Eye (tissue), 1 donor: Measurements from ENCODE around the gene CRIP1.

Experiments used
- DNase-seq: peaks from one replicate; pipeline ENCODE4 v3.0.0-alpha.2; 2015

Gene CRIP1

GRCh38 chr14:105519946-105520698 is 33.4 kb downstream of the CRIP1 start:
- DNase-seq: no peak

GRCh38 chr14:105525326-105525725 is 38.6 kb downstream of the CRIP1 start:
- DNase-seq: no peak

DNA sequence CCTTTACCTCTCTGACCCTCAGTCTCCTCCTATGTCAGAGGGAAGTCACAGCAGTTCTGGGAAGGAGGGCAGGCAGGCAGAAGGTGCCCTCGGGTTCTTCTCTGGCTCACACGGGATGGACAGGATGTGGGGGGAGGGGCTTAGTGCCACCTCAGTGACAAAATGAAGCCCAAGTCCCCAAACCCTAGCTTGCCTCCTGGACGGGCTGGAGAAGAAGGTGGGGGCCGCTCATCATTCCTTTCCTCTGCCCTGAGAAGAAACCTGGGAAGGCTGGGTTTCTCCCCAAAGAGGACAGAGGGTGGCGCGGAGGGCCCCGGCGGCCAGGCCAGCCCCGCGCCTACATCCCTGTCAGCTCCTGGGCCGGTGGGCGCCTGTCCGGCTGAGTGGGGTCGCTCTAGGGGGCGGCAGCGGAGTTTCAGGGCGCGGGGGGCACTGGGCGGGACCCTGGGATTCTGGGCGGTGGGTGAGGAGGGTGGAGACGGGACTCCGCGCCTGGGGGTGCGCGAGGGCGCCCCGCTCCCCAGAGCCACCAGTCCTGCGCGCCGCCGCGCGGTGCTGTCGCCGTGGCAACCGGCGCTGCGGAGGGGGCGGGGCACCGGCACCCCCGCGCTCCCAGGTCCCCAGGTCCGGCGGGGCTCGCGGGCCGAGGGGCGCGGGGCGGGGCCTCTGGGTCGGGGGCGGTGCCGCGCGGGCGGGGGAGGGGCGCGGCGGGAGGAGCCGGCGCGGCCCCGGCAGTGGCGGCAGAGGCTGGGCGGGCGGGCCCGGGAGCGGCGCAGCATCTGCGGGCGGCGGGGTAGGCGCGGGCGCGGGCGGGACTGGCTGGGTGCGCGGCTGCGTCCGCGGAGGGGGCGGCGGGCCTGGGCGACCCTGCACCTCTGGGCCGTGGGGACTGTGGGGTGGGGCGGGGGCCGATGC is 39.4 kb downstream of the CRIP1 start, which contains the start of gene TMEM121:
TMEM121 (plus strand) TSS at position 723 of the 915 bp plus-strand sequence. CDS start 2,252 bp downstream, outside the sequence.
- DNase-seq: peak; percentile 59

DNA sequence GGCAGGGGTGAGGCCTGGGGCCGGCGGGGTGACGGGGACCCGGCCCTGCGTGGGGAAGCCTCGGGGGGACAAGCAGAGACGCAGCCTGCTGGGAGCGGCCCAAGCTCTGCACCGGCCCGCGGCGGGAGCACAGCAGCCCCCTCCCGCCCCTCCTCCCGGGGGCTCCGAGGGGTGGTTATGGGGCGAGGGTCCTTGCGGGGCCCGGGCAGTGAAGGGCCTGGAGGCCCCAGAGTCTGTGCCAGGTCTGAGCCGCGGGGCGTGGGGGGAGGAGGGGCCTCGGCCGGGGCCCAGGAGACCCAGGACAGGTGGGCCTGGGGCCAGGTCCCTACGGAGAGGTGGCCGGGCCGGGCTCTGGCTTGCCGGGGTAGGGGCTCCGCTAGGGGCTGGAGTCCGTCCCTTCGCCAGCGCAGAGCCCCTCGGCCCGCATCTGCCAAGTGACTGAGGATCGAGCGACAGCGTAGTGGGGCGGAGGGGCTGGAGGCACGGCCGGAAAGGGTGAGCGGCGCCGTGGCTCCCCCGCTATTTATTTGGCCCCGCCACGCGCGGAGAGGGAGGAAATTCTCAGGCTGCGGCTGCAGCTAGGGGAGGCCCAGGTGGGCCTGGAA is 40.2 kb downstream of the CRIP1 start:
- DNase-seq: peak; percentile 56

DNA sequence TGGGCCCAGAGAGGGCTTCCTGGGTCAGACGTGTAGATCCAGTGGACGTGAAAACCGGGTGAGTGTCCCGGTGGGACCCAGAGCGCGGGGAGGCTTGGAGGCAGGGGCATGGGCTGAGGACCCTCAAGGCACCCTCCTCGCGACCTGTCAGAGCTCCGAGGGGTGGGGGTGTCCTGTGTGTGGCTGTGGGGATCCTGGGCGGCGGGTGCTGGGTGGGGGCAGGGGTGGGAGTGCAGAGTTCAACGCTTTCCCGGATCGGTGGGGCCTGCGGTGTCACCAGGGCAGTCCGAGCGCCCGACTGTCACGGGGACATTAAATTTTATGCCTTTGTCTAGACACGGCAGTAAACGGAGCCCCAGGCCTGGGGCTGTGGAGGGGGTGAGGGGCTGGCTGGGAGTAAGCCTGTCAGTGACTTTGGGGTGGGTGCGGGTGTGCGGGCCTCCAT is 40.7 kb downstream of the CRIP1 start:
- DNase-seq: no peak

DNA sequence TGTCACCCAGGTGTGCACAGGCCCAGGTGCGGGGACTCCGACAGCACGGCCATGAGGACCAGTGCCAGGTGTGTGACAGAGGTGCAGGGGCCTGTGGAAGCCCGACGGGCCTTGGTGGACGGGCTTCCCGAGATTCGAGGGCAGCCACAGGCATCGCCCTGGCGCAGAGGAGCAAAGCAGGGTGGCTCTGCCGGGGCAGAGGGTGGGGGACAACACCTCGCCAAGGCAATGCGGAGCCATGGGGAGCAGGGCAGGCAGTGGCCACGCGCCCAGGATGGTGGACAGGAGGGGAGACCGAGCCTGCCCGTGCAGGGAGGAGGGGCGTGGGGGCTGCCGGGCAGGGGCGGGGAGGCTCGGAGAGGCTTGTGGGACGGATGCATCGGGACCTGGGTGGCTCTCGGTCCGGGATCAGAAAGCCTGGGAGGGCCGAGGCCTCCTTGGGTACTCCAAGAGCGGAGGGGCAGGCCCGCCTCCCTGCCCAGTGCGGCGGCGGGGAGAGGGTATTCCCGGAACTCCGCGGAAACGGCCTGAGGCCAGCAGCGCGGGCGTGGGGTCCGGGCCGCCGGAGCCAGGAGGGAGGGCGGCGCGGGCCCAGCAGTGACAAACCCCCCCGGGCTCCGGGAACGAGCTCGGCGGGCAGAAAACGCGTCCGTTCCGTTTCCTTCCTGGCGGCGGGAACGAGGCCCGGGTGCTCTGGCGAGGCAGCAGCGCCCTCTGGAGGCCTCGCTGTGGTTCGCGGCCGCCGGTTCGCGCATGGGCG is 41.3 kb downstream of the CRIP1 start:
- DNase-seq: peak; percentile 91

DNA sequence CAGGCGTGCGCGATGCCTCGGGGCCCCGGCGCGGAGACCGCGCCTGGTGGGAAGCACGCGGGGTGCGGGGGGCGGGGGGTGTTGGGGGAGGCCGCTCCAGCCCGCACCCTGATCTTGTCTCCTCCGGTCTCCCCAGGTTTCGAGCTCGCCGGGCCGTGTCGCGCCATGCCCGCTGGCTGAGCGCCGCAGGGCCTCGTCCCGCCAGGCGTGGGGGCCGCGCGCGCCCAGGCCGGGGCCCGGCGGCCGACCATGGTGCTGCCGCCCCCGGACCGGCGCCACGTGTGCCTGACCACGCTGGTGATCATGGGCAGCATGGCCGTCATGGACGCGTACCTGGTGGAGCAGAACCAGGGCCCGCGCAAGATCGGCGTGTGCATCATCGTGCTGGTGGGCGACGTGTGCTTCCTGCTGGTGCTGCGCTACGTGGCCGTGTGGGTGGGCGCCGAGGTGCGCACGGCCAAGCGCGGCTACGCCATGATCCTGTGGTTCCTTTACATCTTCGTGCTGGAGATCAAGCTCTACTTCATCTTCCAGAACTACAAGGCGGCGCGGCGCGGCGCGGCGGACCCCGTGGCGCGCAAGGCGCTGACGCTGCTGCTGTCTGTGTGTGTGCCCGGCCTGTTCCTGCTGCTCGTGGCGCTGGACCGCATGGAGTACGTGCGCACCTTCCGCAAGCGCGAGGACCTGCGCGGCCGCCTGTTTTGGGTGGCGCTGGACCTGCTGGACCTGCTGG is 42.1 kb downstream of the CRIP1 start:
- peak; percentile 64 for DNase-seq

DNA sequence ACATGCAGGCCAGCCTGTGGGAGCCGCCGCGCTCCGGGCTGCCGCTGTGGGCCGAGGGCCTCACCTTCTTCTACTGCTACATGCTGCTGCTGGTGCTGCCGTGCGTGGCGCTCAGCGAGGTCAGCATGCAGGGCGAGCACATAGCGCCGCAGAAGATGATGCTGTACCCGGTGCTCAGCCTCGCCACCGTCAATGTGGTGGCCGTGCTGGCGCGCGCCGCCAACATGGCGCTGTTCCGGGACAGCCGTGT is 42.6 kb downstream of the CRIP1 start:
- DNase-seq: no peak

DNA sequence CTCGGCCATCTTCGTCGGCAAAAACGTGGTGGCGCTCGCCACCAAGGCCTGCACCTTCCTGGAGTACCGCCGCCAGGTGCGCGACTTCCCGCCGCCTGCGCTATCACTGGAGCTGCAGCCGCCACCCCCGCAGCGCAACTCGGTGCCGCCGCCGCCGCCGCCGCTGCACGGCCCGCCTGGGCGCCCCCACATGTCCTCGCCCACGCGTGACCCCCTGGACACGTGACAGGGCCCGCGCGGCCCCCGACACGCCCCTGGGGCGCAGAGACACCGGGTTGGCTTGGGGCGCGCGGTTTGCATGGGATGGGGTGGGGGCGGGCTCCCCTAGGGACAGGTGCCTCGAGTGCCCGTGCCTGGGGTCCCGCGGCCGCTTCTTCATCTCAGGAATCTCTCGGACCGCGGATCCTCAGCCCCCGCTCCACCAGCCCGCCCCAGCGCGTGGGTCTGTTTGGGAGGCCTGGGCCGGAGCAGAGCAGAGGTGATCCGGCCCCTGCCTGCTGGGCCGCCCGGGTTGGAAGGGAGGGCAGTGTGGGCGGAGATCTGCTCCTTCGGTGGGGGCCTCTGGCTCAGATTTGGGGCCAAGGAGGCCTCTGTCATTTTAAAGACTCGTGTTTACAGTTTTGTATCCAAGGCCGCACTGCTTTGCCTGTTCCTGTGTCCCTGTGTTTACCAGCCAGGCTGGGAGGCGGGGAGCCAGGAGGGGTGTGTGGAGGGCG is 43.0 kb downstream of the CRIP1 start:
- DNase-seq: no peak

DNA sequence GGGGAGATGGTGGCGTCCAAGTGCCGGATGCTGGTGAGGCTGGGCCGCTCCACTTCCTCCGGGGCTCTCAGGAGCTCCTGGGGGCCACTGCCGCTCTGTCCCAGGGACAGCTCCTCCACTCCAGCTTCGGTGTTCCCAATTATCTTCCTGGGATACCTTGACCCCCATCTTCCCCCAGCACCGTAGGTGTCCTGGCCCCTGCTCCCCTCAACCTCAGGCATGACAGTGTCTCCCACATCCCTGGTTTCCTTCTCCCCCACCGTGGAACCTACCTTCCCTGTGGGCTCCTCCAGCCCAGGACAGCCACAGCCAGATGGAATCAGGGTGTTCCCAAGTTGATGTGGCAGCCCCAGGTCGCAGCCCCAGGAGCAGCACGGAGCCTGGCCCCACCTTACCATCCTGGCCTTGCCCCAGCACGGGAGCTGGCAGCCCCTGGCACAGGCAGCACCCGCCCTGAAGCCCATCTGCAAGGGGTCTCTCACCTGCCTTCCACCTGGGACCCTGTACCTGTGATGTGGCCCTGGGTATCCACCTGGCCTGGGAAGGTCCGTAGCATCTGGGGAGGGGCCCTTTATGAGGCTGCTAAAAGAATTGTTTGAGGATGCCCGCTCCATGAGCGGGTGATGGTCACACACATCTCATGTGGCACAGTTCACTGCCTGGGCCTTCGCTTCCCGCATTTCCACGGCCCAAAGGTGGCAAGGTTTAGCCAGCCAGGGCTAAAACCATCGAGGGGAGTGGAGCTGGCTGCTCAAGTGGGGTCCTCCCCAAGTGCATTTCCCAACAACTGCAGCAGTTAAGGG is 43.8 kb downstream of the CRIP1 start:
- no peak for DNase-seq

- no peak for DNase-seq
Observed at GRCh38 chr14:105531088-105531893, 44.6 kb downstream of the CRIP1 start.

- DNase-seq: no peak
Observed at GRCh38 chr14:105531894-105532623, 45.4 kb downstream of the CRIP1 start.

DNA sequence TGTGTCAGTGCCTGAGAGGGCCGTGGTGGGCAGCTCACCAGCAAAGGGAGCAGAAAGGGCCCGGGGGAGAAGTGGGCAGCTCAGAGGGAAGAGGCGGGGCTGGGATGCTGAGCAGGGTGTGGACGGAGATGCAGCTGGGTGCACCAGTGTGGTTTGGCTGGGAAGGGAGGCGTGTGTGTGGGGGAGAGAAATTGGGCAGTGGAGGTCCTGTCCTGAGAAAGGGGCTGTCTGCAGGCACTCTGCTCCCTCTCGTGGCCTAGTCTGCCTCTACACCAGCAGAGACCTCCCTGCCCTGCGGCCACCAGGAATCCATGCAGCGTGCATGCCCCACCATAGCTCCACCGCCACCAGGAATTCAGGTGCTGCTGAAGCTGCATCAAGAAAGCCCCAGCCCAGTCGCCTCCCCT is 46.1 kb downstream of the CRIP1 start:
- DNase-seq: peak; percentile 38

DNA sequence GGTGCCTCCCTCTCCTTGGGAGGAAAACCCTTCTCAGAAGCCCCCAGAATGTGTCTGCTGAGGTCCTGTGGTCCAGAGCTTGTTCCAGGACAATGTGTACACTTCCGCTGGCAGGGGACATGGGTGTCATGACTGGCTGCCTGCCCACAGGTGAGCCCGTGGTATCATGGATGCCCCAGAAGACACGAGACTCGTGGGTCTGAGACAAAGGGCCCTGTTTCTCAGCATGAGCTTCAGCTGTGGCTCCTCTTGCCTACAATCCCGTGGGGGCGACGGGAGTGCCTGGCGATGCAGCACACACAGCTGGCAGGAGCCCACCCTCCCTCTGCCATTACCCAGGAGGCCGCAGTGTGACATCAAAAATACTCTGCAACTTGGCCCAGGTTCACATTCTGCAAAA is 46.7 kb downstream of the CRIP1 start:
- DNase-seq: no peak

DNA sequence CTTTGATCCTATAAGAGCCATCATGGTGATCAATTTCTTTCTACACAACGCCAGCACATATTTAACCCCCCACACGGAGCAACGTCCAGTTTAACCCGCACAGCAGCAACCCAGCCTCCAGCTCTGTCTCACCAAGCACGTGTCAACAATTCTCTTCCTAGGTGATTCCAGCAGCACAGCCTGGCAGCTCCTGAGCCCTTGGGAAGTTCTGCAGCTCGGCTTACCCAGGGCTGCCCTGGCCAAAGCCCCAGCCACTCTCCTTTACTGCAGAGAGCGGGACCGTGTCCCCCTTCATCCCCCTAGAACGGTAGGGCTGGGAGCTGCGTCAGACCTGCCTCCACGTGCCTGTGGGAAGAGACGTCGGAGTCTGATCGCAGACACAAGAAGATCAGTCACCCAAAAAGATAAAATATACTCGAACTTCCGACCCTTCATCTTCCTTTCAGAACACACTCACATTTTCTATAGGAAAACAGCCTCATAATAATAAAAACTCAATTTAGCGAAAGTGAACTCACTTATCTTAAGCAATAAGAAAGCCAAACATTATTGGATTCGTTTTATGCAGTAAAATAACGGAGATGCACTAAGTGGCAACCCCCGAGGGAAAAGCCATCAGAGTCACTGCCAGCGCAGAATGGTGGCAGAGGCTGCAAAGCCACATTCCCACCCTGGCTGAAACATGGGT is 47.3 kb downstream of the CRIP1 start:
- no peak for DNase-seq

- no peak for DNase-seq
Observed at GRCh38 chr14:105534586-105534985, 47.9 kb downstream of the CRIP1 start.

GRCh38 chr14:105536051-105536450 is 49.4 kb downstream of the CRIP1 start:
- no peak for DNase-seq
